Measurements from ENCODE around the gene DLX2.

Gene DLX2

DNA sequence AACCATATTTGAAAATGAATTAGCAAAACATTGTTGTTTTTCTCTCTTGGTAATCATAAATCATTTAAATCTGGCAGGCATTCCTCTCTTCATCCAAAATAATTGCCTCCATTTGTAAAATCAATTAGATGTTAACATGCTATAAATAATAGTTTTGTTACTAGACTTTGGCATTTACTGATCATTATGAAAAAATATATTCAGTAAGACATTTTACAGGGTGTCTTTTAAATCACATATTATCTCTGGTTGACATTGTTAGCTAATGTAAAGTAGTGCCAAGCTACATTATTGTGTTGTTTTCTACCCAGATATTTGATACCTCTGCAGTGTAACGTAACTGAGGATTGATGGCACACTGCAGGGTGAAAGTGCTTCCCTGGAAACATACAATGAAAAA is 49.2 kb downstream of the DLX2 start:
- DNase-seq (ENCODE audit: low read depth) = no peak

- no peak for DNase-seq (ENCODE audit: low read depth)
Measured at GRCh38 chr2:172052000-172052983, 50.4 kb downstream of the DLX2 start.

- no peak for DNase-seq (ENCODE audit: low read depth)
Measured at GRCh38 chr2:172050479-172051125, 52.1 kb downstream of the DLX2 start.

- no peak for DNase-seq (ENCODE audit: low read depth)
Measured at GRCh38 chr2:172049567-172050120, 53.1 kb downstream of the DLX2 start.
